Stimulated activated CD4-positive, alpha-beta T cell treated with anti-CD3 and anti-CD28 coated beads, Interleukin-15, amount 100 ng/mL, for 1 hour (primary cell): ENCODE data around the gene ERVFRD-1.
A peak's percentile ranks its signal among the peaks of the same experiment; 100 is the strongest.

ENCODE experiments used
- DNase-seq, 2 donors: peaks; one replicate each; pipeline ENCODE4 v3.0.0-alpha.2; 2020; ENCODE audit warnings: low read depth in 1 of 2, low spot score in 1 of 2

The ERVFRD-1 gene

GRCh38 chr6:11110921-11111768, at the start of gene ERVFRD-1:
Gene ERVFRD-1, minus strand, starts transcription at chr6:11111725. Its CDS starts 6,415 bp downstream, at chr6:11105310.
- DNase-seq = no peak

DNA sequence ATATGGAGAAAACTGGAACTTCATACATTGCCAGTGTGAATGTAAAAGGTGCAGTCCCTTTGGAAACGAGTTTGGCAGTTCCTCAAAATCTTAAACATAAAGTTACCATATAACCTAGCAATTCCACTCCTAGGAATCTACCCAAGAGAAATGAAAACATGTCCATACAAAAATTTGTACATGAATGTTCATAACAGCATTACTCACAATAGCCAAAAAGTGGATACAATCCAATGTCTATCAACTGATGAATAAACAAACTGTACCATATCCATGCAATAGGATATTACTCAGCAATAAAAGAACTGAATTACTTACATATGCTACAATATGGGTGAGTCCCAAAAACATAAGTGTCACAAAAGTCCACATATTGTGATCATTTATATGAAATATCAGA, 48.7 kb upstream of the ERVFRD-1 start:
- DNase-seq = no peak

- DNase-seq = no peak
Observed at GRCh38 chr6:11155589-11155988, 44.1 kb upstream of the ERVFRD-1 start.

GRCh38 chr6:11153447-11153846, 41.9 kb upstream of the ERVFRD-1 start:
- DNase-seq = no peak

DNA sequence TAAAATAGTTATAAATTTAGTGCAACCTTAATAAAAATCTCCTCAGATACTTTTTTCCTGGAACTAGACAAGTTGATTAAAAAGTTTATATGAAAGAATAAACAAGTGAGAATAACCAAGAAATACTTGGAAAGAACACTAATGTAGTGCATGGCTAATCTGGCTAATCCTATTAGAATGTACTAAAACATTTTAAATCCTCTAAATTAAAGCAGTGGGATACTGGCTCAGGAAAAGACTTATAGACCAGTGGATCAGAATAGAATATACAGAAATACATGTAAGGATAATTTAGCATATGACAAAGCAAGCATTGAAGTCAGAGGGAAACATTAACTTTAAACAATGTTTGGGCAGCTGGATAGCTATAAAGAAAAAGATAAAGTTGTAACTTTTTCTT, 41.1 kb upstream of the ERVFRD-1 start:
- DNase-seq = no peak

GRCh38 chr6:11151488-11151887, 40.0 kb upstream of the ERVFRD-1 start:
- DNase-seq = no peak

DNA sequence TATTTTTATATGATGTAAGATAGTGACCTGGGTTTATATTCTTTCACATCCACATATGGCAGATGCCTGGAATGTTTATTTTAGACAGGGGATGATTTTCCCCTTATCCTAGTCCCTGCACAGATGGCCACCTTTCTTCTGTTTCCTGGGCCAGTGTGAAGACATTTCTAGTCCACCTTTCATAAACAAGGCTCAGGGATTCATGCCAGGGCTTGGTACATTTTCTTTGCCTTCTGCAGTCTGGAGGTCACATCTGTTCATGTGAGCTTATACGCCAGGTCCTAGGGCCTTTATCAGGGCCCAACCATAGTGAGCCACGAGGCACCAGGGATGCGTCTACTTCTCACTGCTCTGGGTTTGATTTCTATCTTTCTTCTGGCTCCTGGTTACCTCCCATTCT, 38.0 kb upstream of the ERVFRD-1 start:
- DNase-seq = no peak

GRCh38 chr6:11146117-11146826, 34.7 kb upstream of the ERVFRD-1 start:
- no peak for DNase-seq

DNA sequence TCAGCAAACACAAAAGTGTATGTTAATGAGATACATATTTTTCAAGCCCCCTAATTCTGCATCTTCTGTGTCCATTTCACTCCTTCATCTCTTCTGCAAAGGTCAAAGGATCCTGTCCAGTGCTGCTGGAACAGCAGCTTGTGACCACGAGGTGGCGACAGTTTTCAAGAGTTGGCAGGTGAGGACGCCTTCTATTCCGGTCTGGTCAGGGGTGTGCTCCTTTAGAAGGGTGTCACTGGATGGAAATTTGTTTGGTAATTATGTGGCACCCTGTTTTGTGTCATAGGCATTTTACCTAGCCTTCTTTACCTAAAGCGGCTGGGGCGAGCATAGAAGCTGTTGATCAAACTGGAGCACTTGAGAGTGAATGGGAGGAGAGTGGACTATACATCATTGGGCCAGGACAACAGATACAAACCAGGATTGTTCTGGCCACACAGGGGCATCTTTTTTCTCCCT, 32.9 kb upstream of the ERVFRD-1 start:
- DNase-seq = peak; percentile 31 to 55

DNA sequence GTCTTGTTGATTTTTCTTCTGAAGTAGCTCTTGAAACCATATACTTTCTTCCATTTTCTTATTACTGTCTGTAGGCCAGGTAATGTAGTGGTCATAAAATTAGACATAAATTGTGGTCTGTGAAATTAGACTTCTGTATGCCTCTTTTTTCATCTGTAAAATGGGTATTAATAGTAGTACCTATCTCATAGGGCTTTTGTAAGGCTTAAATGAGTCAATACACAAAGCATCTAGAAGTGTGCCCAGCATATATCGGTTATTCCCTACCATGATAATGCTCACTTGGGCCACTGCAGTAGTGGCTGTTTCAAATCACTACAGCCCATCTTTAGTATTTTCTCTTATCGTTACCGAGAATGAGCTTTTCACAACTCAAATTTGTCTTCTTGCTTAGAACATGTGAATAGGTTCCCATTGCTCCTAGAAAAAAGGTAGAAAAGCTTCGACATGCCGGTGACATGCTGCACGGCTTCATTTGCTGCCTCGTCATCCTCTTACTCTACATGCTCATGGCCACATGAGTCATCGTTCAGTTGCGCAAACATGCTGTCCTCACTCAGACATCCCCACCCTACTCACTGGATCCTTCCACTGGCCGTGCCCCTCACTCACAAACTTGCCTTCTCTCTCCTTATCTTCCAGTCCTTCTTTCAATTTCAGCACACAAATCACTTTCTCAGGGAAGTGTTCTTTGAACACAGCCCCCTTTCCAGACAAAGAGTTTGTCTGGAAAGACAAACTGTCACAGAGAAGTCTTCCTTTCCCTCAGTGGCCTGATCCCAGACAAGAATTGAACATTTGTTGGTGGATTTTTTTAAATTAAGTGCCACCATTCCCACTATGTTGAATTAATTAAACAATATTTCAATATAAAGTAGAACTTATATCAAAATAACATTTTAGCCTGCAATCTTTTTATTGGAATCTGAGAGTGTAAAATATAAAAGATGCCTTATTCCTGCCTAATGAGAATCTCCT, 32.2 kb upstream of the ERVFRD-1 start:
- DNase-seq = no peak

DNA sequence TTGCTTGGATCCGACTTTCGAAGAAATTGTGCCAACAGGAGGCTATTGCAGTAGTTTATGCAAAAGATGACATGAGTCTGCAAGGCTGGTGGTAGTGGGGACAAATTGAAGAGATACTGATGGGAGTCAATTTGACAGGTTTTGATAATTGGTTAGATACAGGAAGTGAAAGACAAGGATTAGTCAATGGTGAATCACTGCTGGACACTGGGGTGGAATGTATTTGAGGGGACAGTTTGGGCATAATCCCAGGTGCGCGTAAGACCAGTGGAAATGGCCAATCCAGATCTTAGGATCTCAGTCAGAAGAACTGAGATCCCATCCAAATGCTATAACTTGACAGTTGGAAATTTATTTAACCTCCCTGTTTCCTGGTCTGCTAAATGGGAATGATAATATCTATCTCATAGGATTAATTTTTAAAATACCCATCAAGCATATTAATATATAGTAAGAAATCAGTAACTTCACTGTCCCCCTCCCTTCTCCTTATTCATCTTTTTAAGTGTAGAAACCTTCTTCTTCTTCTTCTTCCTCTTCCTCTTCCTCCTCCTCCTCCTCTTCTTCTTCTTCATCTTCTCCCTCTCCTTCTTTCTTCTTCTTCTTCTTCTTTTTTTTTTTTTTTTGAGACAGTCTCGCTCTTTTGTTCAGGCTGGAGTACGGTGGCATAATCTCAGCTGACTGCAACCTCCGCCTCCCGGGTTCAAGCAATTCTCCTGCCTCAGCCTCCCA, 30.9 kb upstream of the ERVFRD-1 start:
- no peak for DNase-seq

- DNase-seq = no peak
Observed at GRCh38 chr6:11141295-11141694, 29.8 kb upstream of the ERVFRD-1 start.

- DNase-seq = no peak
Observed at GRCh38 chr6:11140056-11140455, 28.5 kb upstream of the ERVFRD-1 start.

DNA sequence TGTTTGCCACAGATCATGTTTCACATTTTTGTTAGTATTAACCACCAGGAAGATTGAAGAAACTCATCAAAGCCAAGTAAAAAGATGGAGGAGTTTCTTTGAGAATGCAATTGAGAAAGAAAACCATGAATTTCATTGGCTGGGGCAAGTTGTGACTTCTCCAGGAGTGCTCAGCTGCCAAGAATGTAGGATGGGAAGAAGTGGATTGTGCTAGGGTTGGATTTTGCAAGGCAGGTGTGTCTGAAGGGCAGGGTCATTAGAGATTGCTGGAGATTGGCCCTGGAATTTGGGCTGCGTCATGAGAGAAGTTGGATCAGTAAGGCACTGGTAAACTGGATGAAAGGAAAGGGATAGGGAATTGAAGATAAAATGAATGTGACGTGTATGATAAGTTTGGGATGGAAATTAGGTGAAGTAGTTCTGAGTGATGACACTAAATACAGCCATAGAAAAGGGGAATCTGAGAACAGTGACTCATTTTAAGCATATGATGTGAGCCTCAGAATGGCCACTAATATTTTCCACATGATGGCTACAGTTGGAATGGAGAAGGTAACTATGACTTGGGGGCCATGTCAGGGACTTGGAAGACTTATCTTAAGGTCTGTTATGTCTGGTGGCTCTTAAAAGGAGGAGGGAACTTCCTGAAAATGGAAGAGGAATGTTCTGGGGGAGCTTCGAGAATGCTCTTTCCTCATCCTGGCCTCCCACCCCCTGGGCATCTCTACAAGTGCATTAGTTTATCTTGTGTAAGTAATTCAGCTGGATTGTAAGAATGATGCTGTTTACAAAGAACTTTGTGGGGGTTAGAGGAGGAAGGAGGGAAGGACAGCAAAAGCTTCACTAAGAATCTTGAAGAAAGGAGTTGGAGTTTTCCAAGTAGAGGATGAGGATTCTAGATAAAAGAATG, 27.8 kb upstream of the ERVFRD-1 start:
- no peak for DNase-seq

DNA sequence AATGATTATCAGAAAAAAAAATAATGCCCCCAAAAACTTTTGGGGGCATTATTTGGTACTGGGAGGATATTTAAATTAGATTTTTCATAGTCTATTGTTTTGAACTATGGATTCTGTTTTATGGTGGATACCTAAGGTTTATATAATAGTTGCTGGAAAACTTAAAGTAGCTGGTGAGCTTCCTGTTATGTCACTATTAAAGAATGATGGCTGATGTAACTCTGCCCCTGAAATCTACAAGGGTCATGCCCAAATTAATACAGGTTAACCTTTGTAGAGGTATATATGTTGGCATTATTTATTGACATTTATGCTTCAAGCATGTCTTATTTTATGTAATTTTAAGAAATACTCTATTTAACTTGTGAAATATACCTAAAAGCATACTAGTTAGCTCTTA, 25.3 kb upstream of the ERVFRD-1 start:
- no peak for DNase-seq

GRCh38 chr6:11133281-11133680, 21.8 kb upstream of the ERVFRD-1 start:
- DNase-seq = no peak

GRCh38 chr6:11132194-11132888, 20.8 kb upstream of the ERVFRD-1 start:
- DNase-seq = no peak

DNA sequence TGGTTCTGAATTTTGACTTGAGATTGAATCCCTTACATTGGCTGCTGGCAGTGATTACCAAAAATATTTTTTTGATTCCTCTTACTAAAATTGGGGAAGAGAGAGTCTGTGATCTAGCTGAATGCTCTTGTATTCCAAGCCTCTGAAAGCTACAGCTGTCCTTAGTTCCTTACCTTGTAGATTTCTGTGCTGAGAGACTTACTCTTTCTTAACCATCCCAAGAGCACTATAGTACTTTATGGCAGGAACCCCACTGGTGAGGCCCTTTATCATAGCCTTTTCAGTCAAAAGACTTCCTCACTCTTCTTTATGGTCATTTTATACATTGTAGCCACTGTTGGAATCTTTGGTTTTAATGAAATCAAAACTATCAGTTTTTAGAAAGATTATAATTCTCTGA, 19.1 kb upstream of the ERVFRD-1 start:
- DNase-seq = no peak
